Renal cortical epithelial cell (primary cell): ENCODE results near the gene KLK10. TPM values are rescaled to one million over a fixed set of nuclear protein-coding genes. Genes with fewer than 3 reads are reported as not detected.

Experiments
- DNase-seq: peaks from one replicate; pipeline ENCODE4 v3.0.0-alpha.2; 2011; ENCODE audit warnings: low read depth
- total RNA-seq: library from RNA; depleted of rRNA; stranded (reverse); fragments of >200 nt; gene quantifications from 2 replicates; pipeline ENCODE4 v1.2.3, GENCODE V29; 2014

KLK10 gene, protein sequence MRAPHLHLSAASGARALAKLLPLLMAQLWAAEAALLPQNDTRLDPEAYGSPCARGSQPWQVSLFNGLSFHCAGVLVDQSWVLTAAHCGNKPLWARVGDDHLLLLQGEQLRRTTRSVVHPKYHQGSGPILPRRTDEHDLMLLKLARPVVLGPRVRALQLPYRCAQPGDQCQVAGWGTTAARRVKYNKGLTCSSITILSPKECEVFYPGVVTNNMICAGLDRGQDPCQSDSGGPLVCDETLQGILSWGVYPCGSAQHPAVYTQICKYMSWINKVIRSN
- total RNA-seq, result 0.60 and 17.4 TPM in 2 replicates

DNA sequence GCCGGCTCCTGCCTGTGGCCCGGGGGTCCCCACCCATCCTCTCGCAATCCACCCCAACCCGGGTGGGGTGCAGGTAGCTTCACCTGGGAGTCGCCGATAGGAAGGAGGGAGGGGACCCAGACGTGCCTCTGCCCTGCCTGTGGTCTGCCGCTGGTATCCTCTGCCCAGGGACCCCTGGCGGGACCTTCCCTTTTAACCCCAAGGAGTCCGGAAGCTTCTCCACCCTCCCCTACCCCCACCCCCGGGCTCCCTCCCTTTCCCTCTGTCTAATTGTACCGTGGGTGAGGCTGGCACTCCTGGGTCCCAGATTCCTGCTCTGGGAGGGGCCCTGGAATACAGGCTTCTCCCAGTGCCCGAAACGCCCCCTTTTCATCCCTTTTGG is at the start of gene KLK10:
KLK10 (minus strand) TSS at position 166 of the 382 bp plus-strand sequence. CDS start 579 bp downstream, outside the sequence.
- no peak for DNase-seq

DNA sequence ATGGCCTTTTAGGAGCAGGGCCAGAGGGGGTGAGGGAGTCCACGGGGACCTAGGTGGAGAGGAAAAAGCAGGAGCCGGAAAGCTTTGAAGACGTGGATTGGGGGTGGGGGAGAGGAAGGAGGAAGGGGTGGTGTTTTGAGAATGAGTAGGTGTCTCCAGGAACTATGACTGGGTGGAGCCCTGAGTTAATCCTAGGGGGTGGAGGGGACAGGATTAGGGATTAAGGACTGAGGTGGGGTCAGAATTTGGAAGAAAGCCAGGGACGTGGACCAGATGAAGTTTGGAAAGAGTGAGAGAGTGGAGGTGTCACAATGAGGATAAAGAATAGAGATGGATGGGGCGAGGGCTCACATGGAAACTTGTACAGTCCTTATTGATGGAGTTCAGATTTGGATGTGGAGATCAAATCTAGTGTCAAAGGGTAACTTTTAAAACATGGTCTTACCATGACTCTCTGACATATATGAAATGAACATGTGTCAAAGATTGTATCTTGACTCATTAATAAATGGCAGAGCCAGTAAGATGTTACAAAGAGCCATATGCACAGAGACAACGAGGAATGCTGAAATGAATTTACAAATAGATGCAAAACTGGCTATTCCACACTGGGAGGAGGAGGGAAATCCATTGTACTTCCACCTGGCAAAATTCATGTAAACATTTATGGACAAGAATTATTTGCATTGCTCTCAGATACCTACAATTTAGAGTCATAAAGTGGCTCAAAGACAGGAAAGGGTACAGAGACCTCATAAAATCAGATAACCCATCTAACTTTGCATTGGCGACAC is 47.1 kb upstream of the KLK10 start:
- DNase-seq, result no peak

DNA sequence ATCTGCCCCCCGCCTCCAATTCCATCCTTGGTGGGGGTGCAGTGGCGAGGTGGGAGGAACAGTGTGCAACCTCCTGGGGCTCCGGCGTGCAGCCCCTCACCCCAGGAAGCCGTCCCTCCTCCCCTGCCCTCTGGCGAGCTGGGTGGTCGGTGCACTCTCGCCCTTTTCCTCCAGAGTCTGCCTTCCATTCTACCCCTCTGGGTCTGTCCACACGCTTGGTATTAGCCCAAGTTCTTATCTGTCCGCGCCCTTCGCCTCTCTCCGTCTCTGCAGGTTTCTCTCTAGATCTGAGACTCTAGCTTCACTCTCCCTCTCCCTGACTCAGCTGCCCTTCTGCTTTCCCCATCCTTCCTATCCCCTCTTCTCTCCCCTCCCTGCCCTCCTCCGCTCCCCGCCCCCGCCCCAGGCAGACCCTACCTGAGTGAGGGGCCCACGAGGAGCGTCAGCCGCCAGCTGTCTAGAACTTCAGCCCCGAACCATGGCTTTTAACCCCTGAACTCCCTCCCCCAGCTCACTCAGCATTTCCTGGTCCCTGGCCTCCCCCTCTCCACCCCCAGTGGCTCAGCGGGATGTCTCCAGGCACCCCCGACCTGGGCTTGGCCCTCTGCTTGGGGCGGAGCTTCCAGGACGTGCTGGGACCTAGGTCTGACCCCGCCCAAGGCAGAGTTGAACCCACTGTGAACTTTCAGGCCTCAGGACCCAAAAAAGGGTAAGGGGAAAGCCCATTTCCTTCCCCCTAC is 45.9 kb upstream of the KLK10 start:
- no peak for DNase-seq

DNA sequence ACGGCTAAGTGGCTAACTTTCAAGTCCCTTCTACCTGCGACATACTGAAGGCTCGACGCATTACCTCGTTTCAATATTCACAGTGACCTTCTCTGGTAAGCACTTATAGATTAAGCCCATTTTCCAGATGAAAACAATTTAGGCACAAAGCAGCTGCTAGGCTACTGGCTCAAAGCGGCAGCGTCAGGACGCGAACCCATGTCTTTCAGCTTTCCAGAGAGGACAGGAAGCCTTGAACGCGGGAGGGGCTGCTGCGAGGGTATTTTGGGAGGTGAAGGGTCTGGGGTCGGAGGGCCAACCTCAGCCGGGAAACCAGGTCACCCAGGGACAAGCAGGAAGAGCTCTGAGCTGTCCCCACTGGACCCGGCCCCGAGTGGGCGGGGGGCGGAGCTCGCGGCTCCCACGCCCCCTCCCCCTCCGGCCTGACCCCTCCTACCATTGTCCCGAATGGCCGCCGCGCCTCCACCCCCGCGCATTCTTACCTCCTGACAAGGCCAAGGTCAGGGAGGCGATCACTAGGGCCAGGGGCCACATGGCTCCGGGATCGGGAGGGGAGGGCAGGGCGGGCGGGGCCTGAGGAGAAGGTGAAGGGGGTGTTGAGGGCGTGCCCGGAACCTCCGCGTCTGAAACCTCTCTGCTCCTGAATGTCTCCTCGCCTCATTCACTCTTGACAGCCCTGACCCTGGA is 45.2 kb upstream of the KLK10 start, which contains the start of gene KLK13:
KLK13 (minus strand) TSS at position 559 of the 687 bp plus-strand sequence; CDS start at position 534, 25 bp downstream.
- peak; percentile 7 for DNase-seq

DNA sequence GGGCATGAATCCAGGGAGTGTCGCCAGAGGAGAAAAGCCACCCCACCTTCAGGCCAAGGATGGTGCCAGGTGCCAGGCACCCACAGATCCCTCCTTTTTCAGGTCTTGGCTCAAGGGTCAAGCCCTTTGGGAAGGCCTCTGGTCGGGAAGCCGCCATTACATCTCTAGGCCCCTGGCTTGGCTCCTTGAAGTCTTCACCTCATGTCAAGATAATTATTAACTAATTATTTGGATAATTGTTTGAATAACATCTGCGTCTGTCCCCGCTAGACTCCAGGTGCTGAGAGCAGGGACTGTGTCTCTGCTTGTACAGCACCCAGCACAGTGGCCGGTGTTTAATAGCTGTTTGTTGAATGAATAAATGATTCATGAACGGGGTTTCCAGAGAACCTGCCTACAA is 44.2 kb upstream of the KLK10 start:
- no peak for DNase-seq

DNA sequence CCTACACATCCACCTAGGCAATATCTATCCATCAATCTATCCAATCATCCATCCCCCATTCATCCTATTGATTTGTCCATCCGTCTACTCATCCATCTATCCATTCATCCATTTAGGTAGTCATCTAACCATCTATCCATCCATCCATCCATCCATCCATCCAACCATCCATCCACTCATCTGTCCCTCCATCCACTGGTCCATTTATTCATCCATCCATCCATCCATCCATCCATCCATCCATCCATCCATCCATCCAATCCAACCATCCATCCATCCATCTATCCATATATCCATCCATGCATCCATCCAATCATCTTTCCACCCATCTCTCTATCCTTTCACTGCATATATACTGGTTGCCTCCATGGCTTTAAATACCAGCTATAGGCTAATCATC is 41.5 kb upstream of the KLK10 start:
- DNase-seq, result no peak

DNA sequence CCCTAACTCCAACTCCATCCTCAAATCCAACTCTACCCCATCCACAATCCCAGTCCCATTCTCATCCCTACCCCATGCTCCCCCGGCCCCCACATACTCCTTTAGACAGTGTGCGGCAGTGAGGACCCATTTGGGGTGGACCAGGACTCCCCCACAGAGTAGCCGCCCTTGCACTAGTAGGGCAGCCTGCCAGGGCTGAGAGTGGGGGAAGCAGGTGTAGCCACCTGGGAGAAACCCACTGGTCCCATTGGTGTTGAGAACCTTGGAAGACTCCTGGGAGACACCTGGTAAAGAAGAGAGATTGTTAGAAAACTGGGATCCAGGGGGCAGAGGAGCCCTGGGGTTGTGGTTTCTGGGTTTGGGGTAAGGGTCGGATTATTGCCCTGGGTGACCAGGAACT is 40.8 kb upstream of the KLK10 start:
- DNase-seq, result no peak

DNA sequence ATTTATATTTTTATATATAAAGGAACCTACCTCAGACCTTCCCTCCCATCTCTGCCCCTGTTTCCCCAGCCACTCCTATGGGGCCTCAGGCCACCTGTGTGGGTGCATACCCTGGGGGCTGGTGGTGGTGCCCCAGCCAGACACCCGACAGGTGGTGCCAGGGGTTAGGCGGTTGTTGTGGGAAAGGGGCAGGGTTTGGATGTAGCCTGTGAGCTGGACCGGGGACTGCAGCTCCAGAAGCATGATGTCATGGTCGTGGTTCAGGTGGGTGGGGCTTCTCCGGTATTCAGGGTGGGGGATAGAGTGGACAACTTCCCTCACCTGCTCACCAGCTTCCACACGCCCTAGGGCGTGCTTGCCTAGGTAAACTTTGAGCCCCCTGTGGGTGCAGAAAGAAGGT is 40.2 kb upstream of the KLK10 start:
- DNase-seq, result no peak

DNA sequence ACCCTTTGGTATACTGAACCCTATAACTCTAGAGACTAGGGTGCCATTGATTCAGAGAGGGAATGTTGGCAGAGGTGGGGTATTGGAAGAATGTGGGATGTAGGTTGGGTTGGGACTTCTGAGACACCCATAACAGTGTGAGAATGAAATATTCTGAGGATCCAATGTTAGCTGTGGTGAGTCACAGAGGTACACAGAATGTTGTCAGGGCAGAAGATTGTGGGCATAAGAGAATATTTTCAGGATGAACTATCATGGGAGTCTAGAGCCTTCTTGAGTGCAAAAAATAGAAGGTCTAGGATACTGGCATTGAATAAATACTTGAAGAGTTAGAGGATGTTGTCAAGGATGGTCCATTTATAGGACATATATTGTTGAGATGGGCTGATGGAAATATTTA is 36.4 kb upstream of the KLK10 start:
- no peak for DNase-seq

DNA sequence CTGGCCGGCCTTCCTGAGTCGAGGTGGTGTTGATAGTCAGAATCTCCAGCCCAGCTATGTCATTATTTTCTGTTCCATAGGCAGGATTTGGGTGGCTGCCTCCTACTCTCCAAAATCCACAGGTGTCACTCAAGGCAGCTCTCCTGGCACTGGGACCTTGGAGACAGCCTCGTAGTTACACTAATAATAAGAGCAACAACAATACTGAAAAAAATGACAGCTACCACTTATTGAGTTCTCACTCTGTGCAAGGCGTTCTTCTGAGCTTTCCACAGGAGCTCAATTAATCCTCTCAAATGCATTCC is 27.5 kb upstream of the KLK10 start:
- no peak for DNase-seq

DNA sequence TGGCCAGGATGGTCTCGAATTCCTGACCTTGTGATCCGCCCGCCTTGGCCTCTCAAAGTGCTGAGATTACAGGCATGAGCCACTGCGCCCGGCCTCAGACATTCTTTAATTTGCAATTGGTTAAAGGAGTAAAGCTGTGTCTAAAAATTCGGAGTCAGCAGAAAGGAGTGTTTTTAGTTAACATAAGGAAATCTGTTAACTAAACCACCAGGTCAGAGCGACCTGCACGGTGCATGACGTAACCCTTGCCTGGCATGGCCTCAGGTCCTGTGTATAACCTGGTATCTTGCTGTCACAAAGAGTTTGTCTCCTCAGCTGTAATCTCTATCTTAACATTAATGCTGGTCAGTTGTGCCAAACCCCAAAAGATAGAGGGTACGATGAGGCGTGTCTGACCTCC is 24.8 kb upstream of the KLK10 start:
- no peak for DNase-seq

DNA sequence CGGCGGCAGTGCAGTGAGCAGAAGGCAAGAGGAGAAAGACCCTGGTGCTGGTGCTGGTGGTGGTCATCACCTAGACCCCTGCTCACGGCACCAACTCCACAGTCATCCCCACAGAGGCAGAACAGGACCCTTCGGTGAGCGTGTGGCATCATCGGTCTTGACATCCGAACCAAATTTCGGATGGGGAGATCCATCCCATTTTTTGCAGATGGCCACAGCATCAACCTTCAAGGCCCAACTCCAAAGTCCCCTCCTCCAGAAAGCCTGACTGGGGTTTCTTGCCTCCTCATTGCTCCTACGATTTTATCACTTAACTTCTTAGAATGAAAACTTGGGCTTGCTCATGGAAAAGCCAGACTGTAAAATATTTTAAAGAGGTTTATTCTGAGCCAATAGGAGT is 24.0 kb upstream of the KLK10 start:
- DNase-seq, result no peak

DNA sequence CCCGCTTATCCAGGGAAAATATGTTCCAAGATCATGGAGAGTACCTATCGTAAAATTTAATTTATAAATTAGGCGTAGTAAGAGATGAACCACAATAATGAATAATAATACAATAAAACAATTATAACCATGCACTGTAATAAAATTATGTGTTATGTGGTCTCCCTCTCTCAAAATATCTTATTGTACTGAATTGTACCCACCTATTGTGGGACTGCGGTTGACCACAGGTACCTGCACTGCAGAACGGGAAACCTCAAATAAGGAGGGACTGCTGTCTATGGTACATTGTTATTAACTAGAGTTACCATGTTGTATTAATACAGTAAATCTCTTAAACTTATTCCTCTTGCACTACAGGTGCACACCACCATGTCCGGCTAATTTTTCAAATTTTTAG is 20.6 kb upstream of the KLK10 start:
- DNase-seq, result no peak

DNA sequence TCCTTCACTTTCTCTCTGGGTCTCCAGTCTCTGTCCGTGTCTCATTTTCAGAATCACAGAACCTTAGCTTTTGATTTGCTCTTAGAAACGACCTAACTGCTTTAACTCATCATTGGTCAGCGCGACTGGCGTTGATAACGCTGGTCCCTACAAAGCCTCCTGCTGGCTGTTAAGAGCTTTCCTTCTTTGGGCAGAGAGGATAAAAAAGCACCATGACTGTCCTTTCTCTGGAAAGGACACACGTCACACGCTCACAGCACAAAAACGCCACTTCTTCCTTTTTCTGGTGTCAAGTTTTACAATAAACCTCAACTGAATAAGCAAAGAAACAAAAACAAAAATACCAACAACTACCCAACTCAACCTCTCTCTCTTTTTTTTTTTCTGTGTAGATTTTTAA is 17.0 kb upstream of the KLK10 start:
- DNase-seq, result no peak

DNA sequence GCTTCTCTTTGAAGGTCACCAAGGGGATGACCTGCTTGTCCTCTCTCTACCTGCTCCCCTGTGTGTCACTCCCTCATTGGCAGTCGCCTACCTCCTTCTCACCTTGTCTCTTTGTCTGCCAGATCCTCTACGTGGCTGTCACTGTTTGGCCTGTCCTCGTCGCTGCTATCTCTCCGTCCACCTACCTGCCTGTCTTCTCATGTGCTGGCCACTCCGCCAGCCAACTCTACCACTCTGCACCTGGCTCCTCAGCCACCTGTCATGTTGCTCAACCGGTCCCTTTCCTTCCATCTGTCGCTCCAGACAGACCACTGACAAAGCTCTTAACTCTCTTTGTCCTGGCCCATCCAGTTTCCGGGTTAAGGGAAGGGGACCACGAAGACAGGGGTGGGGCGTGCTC is 15.2 kb upstream of the KLK10 start, which contains the start of gene KLK12:
KLK12 (minus strand) TSS at position 299 of the 400 bp plus-strand sequence. CDS start 381 bp downstream, outside the sequence.
- no peak for DNase-seq

DNA sequence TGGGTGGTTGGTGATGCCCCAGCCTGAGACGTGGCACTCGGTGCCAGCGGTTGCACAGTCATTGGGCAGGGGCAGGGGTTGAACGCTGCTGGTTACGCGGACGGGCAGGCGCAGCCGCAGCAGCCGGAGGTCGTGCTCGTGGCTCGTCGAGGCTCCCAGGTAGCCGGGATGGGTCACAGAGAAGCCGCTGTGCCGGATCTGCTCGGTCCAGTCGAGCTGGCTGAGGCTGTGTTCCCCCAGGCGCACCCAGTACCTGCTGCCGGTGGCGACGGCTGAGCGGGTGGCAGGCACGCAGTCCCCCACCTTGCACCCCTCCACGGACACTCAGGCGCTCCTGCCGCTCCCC is 12.3 kb upstream of the KLK10 start:
- DNase-seq, result no peak

DNA sequence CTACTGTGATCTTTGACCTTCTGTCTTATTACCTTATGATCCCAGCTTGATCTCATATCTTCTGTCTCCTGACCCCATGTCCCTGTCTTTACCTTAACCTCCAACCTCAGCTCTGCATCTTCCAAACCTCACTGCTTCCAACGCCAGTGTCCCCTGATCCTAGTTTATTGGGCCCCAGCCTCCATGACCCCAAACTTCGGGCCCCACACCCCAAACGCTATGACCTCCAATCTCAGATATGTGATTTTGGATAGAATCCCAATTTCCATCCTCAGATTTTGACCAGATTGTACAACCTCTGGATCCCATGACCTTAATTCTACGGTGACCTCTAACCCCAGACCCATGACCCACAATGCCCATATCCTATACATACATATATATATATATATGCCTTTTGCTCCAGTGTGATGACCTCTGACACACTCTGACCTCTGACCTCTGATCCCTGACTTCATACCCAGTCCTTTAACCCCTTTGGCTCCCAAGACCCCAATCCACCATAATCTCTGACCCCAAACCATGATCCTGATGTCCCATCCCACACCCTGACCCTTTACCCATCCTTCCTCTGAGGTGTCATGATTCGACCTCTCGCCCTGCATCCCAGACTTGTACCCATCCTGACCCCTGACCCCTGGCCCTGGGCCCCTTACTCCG is 11.8 kb upstream of the KLK10 start:
- DNase-seq, result no peak

DNA sequence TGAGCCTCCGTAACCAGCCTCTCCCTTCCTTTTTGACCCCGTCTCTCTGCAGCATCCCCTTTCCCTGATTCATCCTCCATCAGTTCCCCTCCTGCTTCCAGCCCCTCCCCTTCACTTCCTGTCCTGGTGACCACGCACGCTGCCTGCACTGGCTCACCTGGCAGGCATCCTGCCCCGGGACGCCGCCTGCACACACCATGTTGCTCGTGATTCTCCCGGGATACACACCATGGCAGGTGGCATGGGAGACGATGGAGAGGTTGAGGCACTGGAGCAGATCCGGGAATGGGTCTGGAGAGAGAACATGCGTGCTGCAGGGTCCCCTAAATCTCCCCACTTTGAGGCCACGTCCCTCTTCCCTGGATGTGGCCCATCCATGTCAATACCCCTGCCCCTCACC is 11.1 kb upstream of the KLK10 start:
- no peak for DNase-seq

DNA sequence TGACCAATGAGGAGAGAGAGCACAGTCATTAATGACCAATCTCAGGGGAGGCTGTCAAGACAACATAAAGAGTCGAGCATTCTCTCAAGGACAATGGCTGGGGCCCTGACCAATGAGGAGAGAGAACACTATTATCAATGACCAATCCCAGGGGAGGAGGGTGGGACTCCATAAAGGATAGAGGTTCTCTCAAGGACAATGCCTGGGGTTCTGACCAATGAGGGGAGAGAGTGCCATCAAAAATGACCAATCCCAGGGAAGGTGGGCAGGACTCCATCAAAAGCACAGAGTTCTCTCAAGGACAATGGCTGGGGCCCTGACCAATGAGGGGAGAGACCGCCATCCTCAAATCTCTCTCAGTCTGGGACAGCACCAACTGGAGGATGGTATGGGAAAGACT is 10.2 kb upstream of the KLK10 start:
- DNase-seq, result no peak

DNA sequence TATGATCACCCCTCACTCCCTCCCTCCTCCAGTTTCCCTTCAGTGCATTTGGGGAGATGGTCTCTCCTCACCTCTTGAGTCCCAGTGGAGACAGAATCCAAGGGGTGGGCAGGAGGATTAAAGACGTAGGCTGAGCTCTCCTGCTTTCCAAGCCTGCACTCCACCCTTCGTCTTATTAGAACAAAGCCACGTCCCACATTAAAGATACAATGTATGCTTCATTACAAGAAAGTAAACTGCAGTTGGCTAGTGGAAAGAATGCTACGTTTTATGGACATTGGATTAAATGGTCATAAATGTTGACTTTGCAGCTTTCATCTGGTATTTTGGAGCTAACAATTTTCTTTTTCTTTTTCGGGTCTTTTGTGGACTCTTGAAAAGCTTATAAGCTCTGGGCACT is 8.4 kb upstream of the KLK10 start:
- no peak for DNase-seq

DNA sequence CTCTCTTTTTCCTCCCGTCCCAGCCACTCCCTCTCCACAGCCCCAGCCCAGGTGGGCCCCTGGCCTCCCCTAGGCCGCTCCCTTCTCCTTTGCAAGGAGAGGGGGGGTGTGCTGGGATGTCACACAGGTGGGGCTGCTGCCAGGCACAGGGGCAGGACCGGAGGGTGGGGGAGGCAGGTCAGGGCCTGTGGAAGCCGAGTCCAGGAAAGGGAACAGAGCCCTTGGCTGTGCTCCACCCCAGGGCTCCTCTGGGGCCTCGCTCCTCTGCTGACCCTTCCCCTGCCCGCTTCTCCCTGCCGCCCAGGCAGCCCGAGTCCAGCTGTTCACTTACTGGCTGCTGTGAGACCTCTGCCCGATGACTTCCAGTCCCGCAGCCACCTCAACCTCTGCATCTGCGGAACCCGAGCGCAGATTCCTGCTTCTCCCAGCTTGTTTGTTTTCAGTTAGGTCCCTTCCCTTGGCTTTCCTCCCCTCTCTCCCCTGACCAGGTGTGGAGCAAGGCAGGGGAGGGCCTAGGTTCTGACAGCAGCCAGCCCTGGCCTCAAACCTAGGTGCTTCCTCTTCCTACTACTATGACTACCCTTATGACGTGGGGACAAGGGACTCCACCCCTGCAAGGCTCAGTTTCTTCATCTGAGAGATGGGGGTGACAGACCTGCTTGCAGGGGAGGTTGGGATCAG is 7.8 kb upstream of the KLK10 start:
- no peak for DNase-seq
